H9 (cell line): ENCODE data around the gene RAB27A. TPM values are rescaled to one million over a fixed set of nuclear protein-coding genes. Genes with fewer than 3 reads are reported as not detected.

Experiments
- DNase-seq: peaks from one replicate; pipeline ENCODE4 v3.0.0-alpha.2; 2017
- H2AFZ ChIP-seq: one replicate; pipeline ENCODE4 v1.6.1; 2013; ENCODE audit warnings: mild to moderate bottlenecking, low read length, control low read depth, moderate library complexity
- H2AK5ac ChIP-seq: 2 replicates; pipeline ENCODE4 v1.6.1; 2013; ENCODE audit warnings: low read length, control low read depth, mixed read lengths; ENCODE audit not compliant: insufficient read length
- H2BK120ac ChIP-seq: one replicate; pipeline ENCODE4 v1.6.1; 2013; ENCODE audit warnings: low read depth, mild to moderate bottlenecking, low read length, control low read depth, inconsistent platforms; ENCODE audit not compliant: poor library complexity, severe bottlenecking
- H2BK12ac ChIP-seq: 2 replicates; pipeline ENCODE4 v1.6.1; 2013; ENCODE audit warnings: low read length, control low read depth, mixed read lengths, low read depth; ENCODE audit not compliant: insufficient read length
- H2BK15ac ChIP-seq: 2 replicates; pipeline ENCODE4 v1.6.1; 2013; ENCODE audit warnings: low read depth, low read length, control low read depth
- H2BK20ac ChIP-seq: one replicate; pipeline ENCODE4 v1.6.1; 2013; ENCODE audit warnings: low read depth, mild to moderate bottlenecking, low read length, control low read depth, inconsistent platforms; ENCODE audit not compliant: poor library complexity, severe bottlenecking
- H2BK5ac ChIP-seq: 2 replicates; pipeline ENCODE4 v1.6.1; 2013; ENCODE audit warnings: low read length, control low read depth, mixed read lengths; ENCODE audit not compliant: insufficient read length
- H3K14ac ChIP-seq: 2 replicates; pipeline ENCODE4 v1.6.1; 2013; ENCODE audit warnings: low read length, control low read depth; ENCODE audit not compliant: insufficient read depth
- H3K18ac ChIP-seq: 2 replicates; pipeline ENCODE4 v1.6.1; 2013; ENCODE audit warnings: low read depth, mild to moderate bottlenecking, mixed read lengths, low read length, control low read depth; ENCODE audit not compliant: insufficient read length
- H3K23ac ChIP-seq: 2 replicates; pipeline ENCODE4 v1.6.1; 2013; ENCODE audit warnings: low read length, control low read depth, mixed read lengths, low read depth; ENCODE audit not compliant: insufficient read length
- H3K23me2 ChIP-seq: 2 replicates; pipeline ENCODE4 v1.6.1; 2013; ENCODE audit warnings: low read depth, mild to moderate bottlenecking, mixed read lengths, low read length, control low read depth; ENCODE audit not compliant: insufficient read length, poor library complexity, severe bottlenecking
- H3K27ac ChIP-seq: 2 replicates; pipeline ENCODE4 v1.5.1; 2013; ENCODE audit warnings: low read length, control low read depth, mixed read lengths, low read depth; ENCODE audit not compliant: insufficient read length
- H3K27me3 ChIP-seq: 2 replicates; pipeline ENCODE4 v1.6.1; 2013; ENCODE audit warnings: low read length, control low read depth, inconsistent platforms; ENCODE audit not compliant: insufficient read depth
- H3K4ac ChIP-seq: 2 replicates; pipeline ENCODE4 v1.6.1; 2013; ENCODE audit warnings: low read depth, mild to moderate bottlenecking, control low read depth, inconsistent platforms, low read length, moderate library complexity
- H3K4me1 ChIP-seq: 2 replicates; pipeline ENCODE4 v1.6.1; 2013; ENCODE audit warnings: low read length, control low read depth, inconsistent platforms; ENCODE audit not compliant: insufficient read depth
- H3K4me2 ChIP-seq: 2 replicates; pipeline ENCODE4 v1.6.1; 2013; ENCODE audit warnings: low read length, control low read depth, mixed read lengths; ENCODE audit not compliant: insufficient read length, insufficient read depth
- H3K56ac ChIP-seq: 2 replicates; pipeline ENCODE4 v1.6.1; 2013; ENCODE audit warnings: low read depth, mild to moderate bottlenecking, mixed read lengths, low read length, control low read depth; ENCODE audit not compliant: insufficient read length
- H3K79me1 ChIP-seq: 2 replicates; pipeline ENCODE4 v1.6.1; 2013; ENCODE audit warnings: low read depth, mild to moderate bottlenecking, moderate library complexity, low read length, control low read depth, inconsistent platforms; ENCODE audit not compliant: insufficient read depth, poor library complexity, severe bottlenecking
- H3K79me2 ChIP-seq: 2 replicates; pipeline ENCODE4 v1.6.1; 2013; ENCODE audit warnings: low read length, control low read depth, inconsistent platforms; ENCODE audit not compliant: insufficient read depth
- H3K9ac ChIP-seq: 2 replicates; pipeline ENCODE4 v1.6.1; 2013; ENCODE audit warnings: low read length, control low read depth, mixed read lengths; ENCODE audit not compliant: insufficient read length; ENCODE audit errors: extremely low read depth
- H3K9me3 ChIP-seq: one replicate; pipeline ENCODE4 v1.6.1; 2013; ENCODE audit warnings: low read depth, low read length, inconsistent platforms; ENCODE audit not compliant: control insufficient read depth
- H3T11ph ChIP-seq: one replicate; pipeline ENCODE4 v1.6.1; 2013; ENCODE audit warnings: mild to moderate bottlenecking, low read length, control low read depth, inconsistent platforms
- H4K20me1 ChIP-seq: one replicate; pipeline ENCODE4 v1.6.1; 2013; ENCODE audit not compliant: control insufficient read depth, insufficient read length, insufficient read depth
- H4K5ac ChIP-seq: 2 replicates; pipeline ENCODE4 v1.6.1; 2013; ENCODE audit warnings: low read depth, mild to moderate bottlenecking, mixed read lengths, low read length, control low read depth; ENCODE audit not compliant: insufficient read length
- H4K8ac ChIP-seq: replicated peaks from 2 replicates; pipeline ENCODE4 v1.6.1; 2013; ENCODE audit warnings: low read length, control low read depth, mixed read lengths, low read depth; ENCODE audit not compliant: insufficient read length
- H4K91ac ChIP-seq: 2 replicates; pipeline ENCODE4 v1.6.1; 2013; ENCODE audit warnings: low read depth, mild to moderate bottlenecking, moderate library complexity, mixed read lengths, low read length, control low read depth; ENCODE audit not compliant: insufficient read length
- H3K27ac Mint-ChIP-seq, 3 experiments: 2 replicates in 2 of 3; 3 replicates in 1 of 3; pipeline ENCODE4 v1.8.0; 2020 to 2021; ENCODE audit warnings: mixed read lengths in 3 of 3, mild to moderate bottlenecking in 1 of 3, moderate library complexity in 1 of 3
- H3K27me3 Mint-ChIP-seq: 2 replicates; pipeline ENCODE4 v1.8.0; 2021; ENCODE audit warnings: low read depth, mild to moderate bottlenecking, moderate library complexity, mixed read lengths
- H3K36me3 Mint-ChIP-seq, 3 experiments: 2 replicates in 2 of 3; 3 replicates in 1 of 3; pipeline ENCODE4 v1.8.0; 2020 to 2021; ENCODE audit warnings: low read depth in 3 of 3, mixed read lengths in 3 of 3; ENCODE audit not compliant: insufficient read depth in 1 of 3
- H3K4me1 Mint-ChIP-seq, 2 experiments: 2 replicates each; pipeline ENCODE4 v1.8.0; 2020; ENCODE audit warnings: mixed read lengths in 2 of 2
- H3K4me3 Mint-ChIP-seq, 2 experiments: 2 replicates in 1 of 2; 3 replicates in 1 of 2; pipeline ENCODE4 v1.8.0; 2020 to 2021; ENCODE audit warnings: mild to moderate bottlenecking in 2 of 2, mixed read lengths in 2 of 2, moderate library complexity in 1 of 2
- H3K9me3 Mint-ChIP-seq, 2 experiments: 2 replicates in 1 of 2; 3 replicates in 1 of 2; pipeline ENCODE4 v1.8.0; 2020; ENCODE audit warnings: mild to moderate bottlenecking in 2 of 2, mixed read lengths in 2 of 2, moderate library complexity in 1 of 2
- CTCF ChIP-seq: fragments of 200-600 bp; sonication (generic); conservative IDR thresholded peaks from 3 replicates; pipeline ENCODE4 v1.8.0; 2021; ENCODE audit warnings: antibody characterized with exemption, mild to moderate bottlenecking
- WGBS: extraction: QIAGEN DNeasy Blood & Tissue Kit; methylation state at CpG from one replicate; pipeline ENCODE4 v1.1.7; 2013; ENCODE audit warnings: missing lambda C conversion rate, low lambda C conversion rate, mixed read lengths; ENCODE audit not compliant: insufficient read length; ENCODE audit errors: extremely low coverage; 5-methylcytosine and 5-hydroxymethylcytosine counted together
- total RNA-seq: library from RNA; stranded (reverse); gene quantifications from 2 replicates; pipeline ENCODE4 v1.2.1, GENCODE V29; 2021

The RAB27A gene
- total RNA-seq, 1 experiment from 2014 or later = 6.8 TPM

DNA sequence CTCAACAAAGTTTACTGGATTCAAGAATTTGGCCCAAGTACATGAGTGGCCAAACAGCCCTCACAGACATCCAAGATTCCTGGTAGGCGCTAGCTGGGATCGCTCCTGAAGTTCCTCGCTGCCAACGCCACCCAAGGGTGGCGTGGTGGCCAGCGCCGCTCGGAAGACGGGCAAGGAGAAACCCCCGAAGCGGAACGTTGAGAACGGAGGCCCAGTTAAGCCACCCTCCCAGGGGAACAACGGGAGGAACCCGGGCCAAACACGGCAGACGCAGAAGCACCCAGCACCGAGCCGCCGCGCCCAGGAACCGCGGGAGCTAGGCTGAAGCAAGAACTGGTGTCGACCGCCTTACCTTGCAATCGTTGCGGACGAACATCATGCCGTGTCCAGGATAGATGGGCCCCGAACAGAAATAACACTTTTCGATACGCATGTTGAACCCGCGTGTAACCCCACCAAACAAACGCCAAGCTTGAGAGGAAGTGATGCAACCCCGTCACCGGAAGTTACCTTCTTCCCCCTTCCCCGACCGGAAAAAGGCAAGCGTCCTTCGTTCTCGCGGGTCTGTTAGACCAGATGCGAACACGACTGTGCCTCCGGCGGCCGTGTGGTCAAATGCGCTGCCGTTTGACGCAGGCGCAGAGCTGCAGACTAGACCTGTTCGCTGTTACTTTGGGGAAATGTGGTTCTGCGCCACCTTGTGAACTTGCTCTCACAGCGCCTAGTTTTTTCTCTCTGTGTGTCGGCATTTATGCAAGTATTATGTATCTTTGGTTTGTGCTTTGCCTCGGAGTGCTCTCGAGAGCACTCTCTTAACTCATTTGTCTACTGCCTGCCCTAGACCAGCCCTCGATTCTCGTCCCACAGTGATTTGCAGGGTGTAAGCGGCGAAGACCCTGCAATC, 92.9 kb downstream of the RAB27A start, which contains the start of gene RSL24D1:
Gene RSL24D1 (minus strand): TSS at position 484 of the 904 bp plus-strand sequence. CDS start 51 bp downstream, at position 433.
- WGBS = no CpG with 5 or more reads among the region's 62 CpGs
- Histone ChIP-seq H2BK20ac (no peak within 1 kb of the TSS), H3K56ac (no peak within 1 kb of the TSS), H2BK5ac (peak within 1 kb of the TSS; percentile 36), H3K79me1 (peaks cover 6% of the 10 kb centered on the region), H3K9me3 (no peaks in the 10 kb centered on the region), H2BK120ac (no peak within 1 kb of the TSS), H2AFZ (peak within 1 kb of the TSS; percentile 42), H3K27me3 (no peaks in the 10 kb centered on the region), H3K4ac (peak within 1 kb of the TSS; percentile 11; the same call in 1 of the 2 replicates), H3T11ph (no peak within 1 kb of the TSS), H4K8ac (no peak within 1 kb of the TSS), H4K5ac (peak within 1 kb of the TSS; percentile 29), H3K4me2 (peak within 1 kb of the TSS; percentile 86), H3K27ac (peak within 1 kb of the TSS; percentile 73), H3K18ac (peak within 1 kb of the TSS; percentile 90), H3K23ac (no peak within 1 kb of the TSS), H4K91ac (peak within 1 kb of the TSS; percentile 30), H4K20me1 (no peaks in the 10 kb centered on the region), H3K79me2 (peaks cover 36% of the 10 kb centered on the region), H2AK5ac (no peak within 1 kb of the TSS), H3K23me2 (peaks cover 3% of the 10 kb centered on the region), H2BK12ac (no peak within 1 kb of the TSS), H3K4me1 (no peaks in the 10 kb centered on the region), H3K14ac (peak within 1 kb of the TSS; percentile 96), H3K9ac (peak within 1 kb of the TSS; percentile 96), H2BK15ac (no peak within 1 kb of the TSS)
- H3K4me1 Mint-ChIP-seq = peaks cover 0 to 3% of the 10 kb centered on the region in 2 experiments; a peak in 2 of 4 replicates
- H3K36me3 Mint-ChIP-seq = peaks cover 4 to 28% (median 17%) of the 10 kb centered on the region in 3 experiments; a peak in 6 of 7 replicates
- no peak within 1 kb of the TSS for H3K4me3 Mint-ChIP-seq
- peak; percentile 49; the same call in 2 of the 3 replicates for TF ChIP-seq CTCF
- no peaks in the 10 kb centered on the region for H3K27me3 Mint-ChIP-seq
- DNase-seq = peak; percentile 98
- H3K9me3 Mint-ChIP-seq = peaks cover 9 to 11% of the 10 kb centered on the region in 2 experiments; a peak in 4 of 5 replicates
- no peak within 1 kb of the TSS for H3K27ac Mint-ChIP-seq
